Aorta (tissue), 5 donors: ENCODE data around the gene MTUS2. TPM values are rescaled to one million over a fixed set of nuclear protein-coding genes. Genes with fewer than 3 reads are reported as not detected.
A peak's percentile ranks its signal among the peaks of the same experiment; 100 is the strongest.

Experiments used
- ATAC-seq: fragments of 200-7000 bp; cut with Tn5 transposase; one replicate; pipeline ENCODE4 v1.9.1; 2022; ENCODE audit warnings: moderate library complexity; ENCODE audit not compliant: low FRiP score
- DNase-seq, 2 donors: peaks; one replicate each; pipeline ENCODE4 v3.0.0-alpha.2; 2020
- H3K27ac ChIP-seq, 2 donors: one replicate each; pipeline ENCODE4 v1.5.1; 2013; ENCODE audit warnings: low read length in 2 of 2, mild to moderate bottlenecking in 2 of 2, moderate library complexity in 2 of 2, control low read depth in 1 of 2, inconsistent platforms in 1 of 2, low read depth in 1 of 2
- H3K27me3 ChIP-seq, 2 donors: one replicate each; pipeline ENCODE4 v1.6.1; 2013; ENCODE audit warnings: control low read depth in 1 of 2, low read length in 1 of 2, mild to moderate bottlenecking in 1 of 2, moderate library complexity in 1 of 2; ENCODE audit not compliant: insufficient read depth in 2 of 2, control insufficient read depth in 1 of 2
- H3K36me3 ChIP-seq, 2 donors: one replicate each; pipeline ENCODE4 v1.6.1; 2013; ENCODE audit warnings: control low read depth in 1 of 2, low read length in 1 of 2, mild to moderate bottlenecking in 1 of 2; ENCODE audit not compliant: insufficient read depth in 2 of 2, control insufficient read depth in 1 of 2
- H3K4me1 ChIP-seq, 2 donors: one replicate each; pipeline ENCODE4 v1.6.1; 2013; ENCODE audit warnings: low read length in 2 of 2, control low read depth in 1 of 2, mild to moderate bottlenecking in 1 of 2, moderate library complexity in 1 of 2; ENCODE audit not compliant: insufficient read depth in 2 of 2, control insufficient read depth in 1 of 2
- H3K4me3 ChIP-seq, 2 donors: one replicate each; pipeline ENCODE4 v1.5.1; 2013; ENCODE audit warnings: low read length in 2 of 2, control low read depth in 1 of 2, mild to moderate bottlenecking in 1 of 2
- H3K9me3 ChIP-seq: one replicate; pipeline ENCODE4 v1.6.1; 2013; ENCODE audit warnings: mild to moderate bottlenecking, low read length; ENCODE audit not compliant: control insufficient read depth
- WGBS, 2 donors: extraction: QIAGEN DNeasy Blood & Tissue Kit; methylation state at CpG; one replicate each; pipeline ENCODE4 v1.1.7; 2013; 5-methylcytosine and 5-hydroxymethylcytosine counted together
- intact Hi-C, 2 donors: fragments of 100-400 bp; cut with DNase I; formaldehyde crosslinking; loops; one replicate each; pipeline versions ENCODE4 v1.14.2 to v1.15.0; 2022
- polyA plus RNA-seq, 2 donors: library from polyadenylated mRNA; stranded (reverse); fragments of 200-250 nt; gene quantifications; one replicate each; pipeline ENCODE4 v1.2.3, GENCODE V29; 2013
- total RNA-seq, 2 donors: library from RNA; stranded (reverse); fragmentation: NEBNext Ultra II Directional; extraction: Animal tissue kit (Norgen Biotek cat#: 25700); gene quantifications; one replicate each; pipeline ENCODE4 v1.2.1, GENCODE V29; 2021
- donor health status: healthy with polysubstance abuse.
- donor health status: Bipolar disorder and iron deficiency.
- donor health status: DM: no; HTN: no; CAD: no.
- donor health status: DM: no; HTN: no; CAD: no.
- donor health status: DM: yes; HTN: yes; CAD: no.

The MTUS2 gene
- total and polyA plus RNA-seq, 4 donors, result 3.5 to 12.1 (median 8.6) TPM

DNA sequence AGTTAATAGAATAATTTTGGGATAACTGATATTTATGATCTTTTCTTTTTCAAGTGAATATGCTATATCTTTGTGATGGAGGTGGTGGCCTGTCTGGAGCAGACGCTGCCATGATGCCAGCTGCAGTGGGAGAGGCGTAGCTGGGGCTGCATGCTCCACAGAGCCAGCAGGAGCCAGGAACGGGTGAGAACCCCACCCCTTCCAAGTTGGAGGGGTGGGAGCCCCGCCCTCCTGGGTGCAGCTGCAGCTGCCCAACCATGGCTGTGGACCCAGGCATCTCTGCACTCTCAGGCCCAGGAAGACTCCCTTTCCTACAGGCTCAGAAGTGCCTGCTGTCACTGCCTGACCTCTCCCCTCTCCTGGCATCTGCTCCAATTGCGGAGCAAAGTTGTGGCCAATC, 402.3 kb downstream of the MTUS2 start:
- DNase-seq, result no peak
- Histone ChIP-seq H3K27ac (peak overlapping the region in 1 of 2 donors; percentile 11), H3K4me3 (no peak overlapping the region), H3K4me1 (no peaks in the 10 kb centered on the region), H3K9me3 (peaks cover 2% of the 10 kb centered on the region), H3K36me3 (no peaks in the 10 kb centered on the region), H3K27me3 (no peaks in the 10 kb centered on the region)
- intact Hi-C loops, result loop anchor here in 1 of 2 donors (10.0 kb wide), 1 partner anchor 238 kb away; no protein-coding TSS in a partner anchor
- WGBS, 2 donors, result 72 to 79% methylated on average over 5 of the region's 5 CpGs
- ATAC-seq, result no peak

DNA sequence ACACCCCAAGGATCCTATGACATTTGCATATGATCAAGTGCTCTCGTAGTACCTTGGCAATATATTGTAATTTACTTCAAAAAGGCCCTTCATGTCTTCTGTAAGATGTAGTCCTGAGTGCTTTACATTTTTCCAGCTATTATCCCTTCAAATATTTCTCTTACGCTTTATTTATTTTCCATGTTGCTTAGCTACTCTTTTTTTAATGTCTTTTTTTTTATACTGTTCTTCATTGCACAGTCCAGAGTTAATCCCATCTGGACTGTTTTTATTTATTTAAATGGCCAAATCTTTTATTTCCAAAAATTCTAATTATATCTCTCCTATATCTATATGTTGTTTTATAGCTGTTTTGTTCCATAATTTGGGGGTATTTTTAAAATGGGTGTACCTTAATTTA, 404.1 kb downstream of the MTUS2 start:
- Histone ChIP-seq H3K27me3 (no peaks in the 10 kb centered on the region), H3K9me3 (peaks cover 2% of the 10 kb centered on the region), H3K27ac (no peak overlapping the region), H3K4me1 (no peaks in the 10 kb centered on the region), H3K36me3 (no peaks in the 10 kb centered on the region), H3K4me3 (no peak overlapping the region)
- ATAC-seq (no peak), DNase-seq (no peak)
- intact Hi-C loops, result loop anchor here in 1 of 2 donors (10.0 kb wide), 1 partner anchor 239 kb away; no protein-coding TSS in a partner anchor
- 68 to 79% methylated on average over 2 of the region's 2 CpGs for WGBS, 2 donors

DNA sequence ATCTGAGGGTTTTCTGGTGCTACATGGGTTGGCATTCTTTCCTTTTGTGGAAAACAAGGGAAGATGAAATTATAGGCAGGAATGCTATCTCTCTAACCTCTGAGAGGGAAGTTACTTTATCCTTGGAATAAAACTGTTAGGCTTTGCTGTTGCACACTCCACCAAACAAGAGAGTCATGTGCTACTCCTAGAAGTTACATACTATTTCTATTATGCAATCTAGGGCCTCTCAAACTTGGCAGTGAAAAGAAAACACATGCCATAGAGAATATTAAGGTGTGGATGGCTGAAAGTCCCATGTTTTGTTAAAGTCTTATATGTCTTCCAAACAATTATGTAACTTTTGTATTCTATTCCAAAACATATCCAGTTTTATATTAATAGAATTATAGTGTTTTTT, 407.4 kb downstream of the MTUS2 start:
- DNase-seq (no peak), ATAC-seq (peak; percentile 62)
- H3K27me3 ChIP-seq, result no peaks in the 10 kb centered on the region
- intact Hi-C loops, result loop anchor here in 1 of 2 donors (10.0 kb wide), 1 partner anchor 243 kb away; no protein-coding TSS in a partner anchor
- H3K27ac ChIP-seq, result peak overlapping the region; percentile 30 to 86
- H3K36me3 ChIP-seq, result no peaks in the 10 kb centered on the region
- H3K4me3 ChIP-seq, result no peak overlapping the region
- H3K4me1 ChIP-seq, result peaks cover 0 to 2% of the 10 kb centered on the region in 2 donors
- H3K9me3 ChIP-seq, result peaks cover 2% of the 10 kb centered on the region

DNA sequence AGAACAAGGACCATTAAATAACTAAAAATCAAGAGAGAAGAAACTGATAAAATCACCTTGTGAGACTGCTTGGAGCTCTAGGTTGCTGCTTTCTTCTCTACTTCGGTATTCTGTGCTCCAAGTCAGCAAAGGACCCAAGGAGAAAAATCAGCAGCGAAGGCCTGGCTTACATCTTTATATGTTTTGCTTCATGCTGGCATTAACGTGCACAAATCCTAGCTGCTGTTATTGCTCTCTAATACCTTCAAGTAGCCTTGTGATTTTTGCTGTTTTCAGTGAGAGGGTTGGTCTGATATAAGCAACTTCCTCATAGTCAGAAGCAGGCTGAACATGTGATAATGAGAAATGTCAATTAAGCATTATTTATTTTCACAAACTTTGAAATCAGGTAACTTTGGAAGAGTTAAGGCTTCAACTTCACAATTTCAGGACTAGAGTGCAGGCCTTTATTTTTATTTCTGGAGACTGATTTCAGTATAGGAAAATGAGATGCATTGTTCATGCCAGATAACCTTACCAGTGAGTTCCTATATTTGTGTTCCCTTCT, 410.2 kb downstream of the MTUS2 start:
- WGBS, 2 donors, result 14 to 20% methylated on average over 3 of the region's 3 CpGs
- no peak for DNase-seq
- H3K27ac ChIP-seq, result no peak overlapping the region

DNA sequence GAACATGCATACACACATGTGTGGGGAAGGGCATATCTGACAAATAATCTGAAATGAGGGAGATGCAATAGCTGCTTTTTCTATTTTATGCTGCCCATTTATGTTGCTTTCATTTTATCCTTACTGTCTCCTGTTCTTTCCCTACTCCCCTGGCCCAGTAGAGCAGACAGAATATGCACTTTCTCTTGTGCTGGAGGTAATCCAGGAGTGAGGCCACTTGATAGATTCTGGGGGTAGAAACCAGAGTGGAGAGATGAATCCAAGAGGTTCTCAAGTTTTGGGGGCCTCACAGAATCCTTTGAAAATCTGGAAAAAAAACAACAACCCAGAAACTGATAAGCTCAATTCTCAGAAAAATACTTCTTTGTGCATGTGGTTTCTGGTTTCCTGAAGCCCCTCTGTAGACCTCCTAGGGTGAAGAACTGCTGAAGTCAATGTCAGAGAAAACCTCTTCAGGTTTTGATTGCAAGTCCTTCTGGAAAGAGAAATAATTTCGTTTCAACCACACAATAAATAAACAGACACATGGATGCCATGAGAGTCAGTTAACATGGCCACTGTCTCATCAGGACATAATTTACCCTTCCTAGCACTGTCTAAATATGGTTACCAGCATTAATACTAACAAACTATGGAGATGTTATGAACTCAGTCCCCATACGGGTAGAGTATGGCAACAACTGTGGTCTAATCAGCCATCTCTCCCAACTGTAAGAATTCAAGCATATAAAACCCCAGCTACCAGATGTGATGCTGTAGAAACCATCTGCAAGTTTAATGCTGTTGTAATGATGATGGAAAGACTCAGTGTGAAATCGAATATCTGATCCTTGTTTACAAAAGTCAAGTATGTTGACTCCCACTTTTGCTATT, 419.8 kb downstream of the MTUS2 start:
- intact Hi-C loops, result no loop called here
- DNase-seq (no peak), ATAC-seq (no peak)
- no peaks in the 10 kb centered on the region for H3K27me3 ChIP-seq
- 63 to 64% methylated on average over 3 of the region's 3 CpGs for WGBS, 2 donors
- H3K4me3 ChIP-seq, result no peak overlapping the region
- no peaks in the 10 kb centered on the region for H3K4me1 ChIP-seq
- no peaks in the 10 kb centered on the region for H3K36me3 ChIP-seq
- H3K27ac ChIP-seq, result no peak overlapping the region
- H3K9me3 ChIP-seq, result no peaks in the 10 kb centered on the region

More for the DNA sequence above, 410.2 kb downstream of the MTUS2 start:
- no peaks in the 10 kb centered on the region for H3K36me3 ChIP-seq
- H3K4me3 ChIP-seq, result no peak overlapping the region
- H3K27me3 ChIP-seq, result no peaks in the 10 kb centered on the region
- peaks cover 0 to 2% of the 10 kb centered on the region in 2 donors for H3K4me1 ChIP-seq
- H3K9me3 ChIP-seq, result no peaks in the 10 kb centered on the region
- no peak for ATAC-seq
- intact Hi-C loops, result no loop called here

DNA sequence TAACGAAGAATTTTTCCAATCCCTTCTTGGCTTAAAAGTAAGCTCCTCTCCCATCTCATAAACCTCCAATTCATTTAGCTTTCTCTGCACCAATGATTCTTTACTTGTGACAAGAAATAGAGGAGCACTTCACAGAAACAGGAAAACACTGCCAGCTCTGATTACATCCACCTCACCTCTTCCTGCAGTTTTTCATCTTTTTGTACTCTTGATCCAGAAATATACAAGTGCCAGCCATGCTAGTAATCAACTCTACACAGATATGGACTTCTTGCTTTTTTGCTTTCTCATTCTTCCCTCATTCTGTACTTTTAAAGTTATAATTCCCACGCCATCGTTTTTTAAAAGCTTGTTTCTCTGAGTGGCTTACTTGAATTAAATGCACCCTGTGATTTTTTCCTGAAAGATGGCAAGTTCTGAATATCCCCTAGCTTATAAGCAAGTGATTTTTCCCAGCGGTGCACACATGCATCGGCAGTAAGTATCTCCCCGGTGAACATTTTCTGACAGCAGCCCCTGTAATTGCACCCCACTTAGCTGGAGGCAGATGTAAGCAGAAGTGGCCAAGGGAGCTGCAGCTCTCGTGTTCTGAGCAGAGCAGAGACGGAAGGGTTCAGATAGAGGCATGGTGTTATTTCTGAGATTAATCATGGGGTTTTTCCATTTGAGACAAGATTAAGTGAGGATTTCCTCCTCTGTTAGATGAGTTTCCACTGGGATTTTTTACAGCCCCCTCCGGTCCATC, 434.7 kb downstream of the MTUS2 start:
- Histone ChIP-seq H3K27ac (no peak overlapping the region), H3K27me3 (no peaks in the 10 kb centered on the region), H3K9me3 (no peaks in the 10 kb centered on the region), H3K4me3 (no peak overlapping the region), H3K4me1 (peaks cover 0 to 2% of the 10 kb centered on the region in 2 donors), H3K36me3 (no peaks in the 10 kb centered on the region)
- ATAC-seq, result no peak
- 20 to 25% methylated on average over 9 of the region's 9 CpGs for WGBS, 2 donors
- intact Hi-C loops, result no loop called here
- no peak for DNase-seq

DNA sequence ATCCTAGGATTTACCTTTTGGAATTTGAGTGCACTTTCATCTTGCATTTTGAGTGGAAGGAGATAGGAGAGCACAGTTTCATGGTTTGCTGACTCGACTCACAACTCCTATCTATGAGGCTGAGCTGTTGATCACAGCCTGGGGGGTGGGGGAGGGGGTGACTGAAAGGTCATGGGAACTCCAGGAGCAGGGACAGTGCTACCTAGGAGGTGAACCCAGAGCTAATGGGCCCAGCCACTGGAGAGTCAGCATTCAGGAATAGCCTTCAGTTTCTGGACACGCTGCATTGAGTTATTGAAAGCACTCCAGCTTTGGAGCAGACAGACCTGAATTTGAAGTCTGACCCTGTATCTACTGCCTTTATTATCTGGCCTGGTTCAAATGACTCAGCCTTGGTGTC, 435.4 kb downstream of the MTUS2 start:
- Histone ChIP-seq H3K27me3 (no peaks in the 10 kb centered on the region), H3K4me3 (no peak overlapping the region), H3K36me3 (no peaks in the 10 kb centered on the region), H3K9me3 (no peaks in the 10 kb centered on the region), H3K27ac (no peak overlapping the region), H3K4me1 (peaks cover 0 to 2% of the 10 kb centered on the region in 2 donors)
- WGBS, 2 donors, result 77 to 80% methylated on average over 2 of the region's 2 CpGs
- intact Hi-C loops, result no loop called here
- ATAC-seq (no peak), DNase-seq (no peak)

DNA sequence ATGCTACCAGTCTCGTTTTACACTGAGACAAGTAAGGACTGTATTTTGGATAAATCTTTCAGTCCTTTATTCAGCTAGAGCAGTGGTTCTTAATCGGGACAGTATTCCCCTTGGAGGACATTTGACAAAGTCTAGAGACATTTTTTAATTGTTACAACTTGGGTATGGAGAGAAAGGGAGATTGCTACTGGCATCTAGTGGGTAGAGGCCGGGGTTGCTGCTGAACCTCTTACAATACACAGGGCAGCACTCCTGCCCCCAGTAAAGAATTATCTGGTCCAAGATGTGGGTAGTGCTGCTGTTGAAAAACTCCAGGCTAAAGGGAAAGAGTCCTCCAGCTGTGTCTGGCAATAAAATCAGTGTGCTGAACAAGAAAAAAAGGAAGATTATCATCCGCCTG, 440.5 kb downstream of the MTUS2 start:
- H3K36me3 ChIP-seq, result peaks cover 0 to under 1% of the 10 kb centered on the region in 2 donors
- H3K4me3 ChIP-seq, result no peak overlapping the region
- H3K27me3 ChIP-seq, result no peaks in the 10 kb centered on the region
- no peak for DNase-seq
- intact Hi-C loops, result loop anchor here in 1 of 2 donors (2.0 to 10.0 kb wide), 2 partner anchors 104 to 442 kb away; no protein-coding TSS in a partner anchor
- no peak overlapping the region for H3K27ac ChIP-seq
- no peak for ATAC-seq
- WGBS, 2 donors, result 16 to 17% methylated on average over 4 of the region's 4 CpGs
- no peaks in the 10 kb centered on the region for H3K9me3 ChIP-seq
- H3K4me1 ChIP-seq, result no peaks in the 10 kb centered on the region
